Hematopoietic multipotent progenitor cell treated with erythropoietin and hydrocortisone succinate and interleukin-3 and kit ligand, for 8 days (in vitro differentiated cells): ENCODE measurements around the gene ITPA.
"Not testable (repeated sequence)": the region's sequence is repeated elsewhere in the genome, so short reads cannot be mapped to it uniquely, and the experiment has no call there.

Experiments used
- DNase-seq: peaks from one replicate; pipeline ENCODE4 v3.0.0-alpha.2; 2015

ITPA gene

DNA sequence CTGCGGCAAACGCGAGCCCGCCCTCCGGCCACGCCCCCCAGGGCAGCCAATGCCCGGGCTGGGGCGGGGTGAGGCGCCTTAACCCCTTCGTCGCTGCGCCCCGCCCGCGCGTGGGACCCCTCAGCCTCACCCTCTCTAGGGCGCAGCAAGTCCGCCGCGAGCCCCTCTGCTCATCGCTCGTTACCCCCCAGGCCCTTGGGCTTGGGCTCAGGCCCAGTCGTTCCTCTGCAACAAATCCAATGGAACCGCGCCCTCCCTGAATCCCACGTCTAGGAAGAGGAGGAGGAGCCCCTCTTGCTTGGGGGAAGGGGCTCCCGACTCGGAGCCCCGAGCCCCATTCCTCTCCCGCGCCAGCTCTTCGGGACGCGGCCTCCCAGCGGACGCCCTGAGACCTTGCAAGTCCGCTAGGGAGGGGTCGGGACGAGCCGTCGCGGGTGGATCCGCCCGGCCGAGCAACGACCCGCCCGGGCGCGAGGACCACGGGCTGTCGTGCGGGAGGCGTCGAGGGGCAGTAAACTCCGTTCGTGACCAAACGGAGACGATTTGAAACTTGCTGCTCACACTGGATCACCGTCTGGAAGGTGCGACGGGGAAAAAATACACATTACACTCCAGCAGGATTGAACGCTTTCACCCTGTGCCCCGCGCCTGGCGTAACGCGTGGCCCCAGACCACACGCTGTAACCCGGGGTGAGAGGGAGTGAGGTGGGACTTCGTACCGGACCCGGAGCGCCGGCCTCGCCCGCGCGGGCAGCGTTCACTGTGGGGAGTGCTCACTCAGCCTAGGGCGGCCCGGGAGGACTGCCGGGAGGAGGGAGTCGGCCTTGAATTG is 35.5 kb upstream of the ITPA start:
- peak; percentile 77 for DNase-seq

DNA sequence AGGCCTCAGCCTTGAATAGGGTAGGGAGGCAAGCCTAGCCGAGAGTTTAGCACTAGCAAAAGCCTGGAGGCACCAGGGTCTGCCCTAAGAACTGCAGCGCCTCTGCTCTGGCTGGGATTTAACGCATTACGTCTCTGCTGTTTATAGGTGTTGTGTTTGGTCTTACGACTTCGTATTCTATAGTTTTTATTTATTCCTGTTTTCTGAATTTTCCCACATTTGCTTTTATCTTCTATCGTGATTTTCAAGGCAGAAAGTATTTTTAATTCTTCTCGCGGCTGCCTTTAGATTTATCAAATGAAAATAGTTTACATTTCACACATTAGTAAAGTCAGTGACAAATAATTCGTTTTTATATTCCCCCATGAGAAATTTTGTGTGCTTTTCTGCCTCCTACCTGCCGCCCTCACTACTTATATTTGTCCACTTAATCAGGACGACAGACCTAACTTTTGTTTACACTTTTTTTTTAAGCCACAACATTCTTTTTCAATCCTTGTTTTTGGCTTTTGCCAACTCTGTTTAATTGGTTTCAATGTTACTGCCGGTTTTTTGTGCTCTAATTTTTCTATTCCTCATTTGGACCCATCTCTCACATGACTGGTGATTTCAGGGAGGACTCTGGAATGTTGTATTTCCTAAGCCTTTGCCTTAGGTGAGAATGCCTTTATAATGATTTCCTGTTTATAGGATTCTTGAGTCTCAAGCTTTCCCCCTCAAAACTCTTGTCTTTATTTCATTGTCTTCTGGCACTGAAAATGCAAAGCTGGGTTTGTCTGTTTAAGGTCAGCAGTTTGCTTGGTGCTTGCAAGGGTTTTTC is 34.6 kb upstream of the ITPA start:
- DNase-seq, result no peak

DNA sequence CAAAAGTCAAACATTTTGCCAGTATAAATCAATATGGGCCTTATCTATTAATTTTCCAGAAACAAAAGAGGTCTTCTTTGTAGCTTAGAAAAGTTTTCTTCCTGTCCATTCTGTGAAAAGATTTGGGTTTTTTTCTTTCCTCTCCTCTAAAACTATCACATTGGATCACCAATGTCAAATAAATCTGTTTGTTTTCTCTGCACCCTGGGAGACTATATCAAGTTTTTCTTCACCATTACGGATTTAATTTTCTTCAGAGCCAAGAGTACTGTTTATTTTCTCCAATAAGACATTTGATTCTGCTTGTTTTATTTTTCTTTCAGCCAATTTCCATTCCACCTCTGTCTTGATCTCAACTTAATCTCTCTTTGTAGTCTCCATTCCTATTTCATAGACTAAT is 34.0 kb upstream of the ITPA start:
- DNase-seq, result no peak

DNA sequence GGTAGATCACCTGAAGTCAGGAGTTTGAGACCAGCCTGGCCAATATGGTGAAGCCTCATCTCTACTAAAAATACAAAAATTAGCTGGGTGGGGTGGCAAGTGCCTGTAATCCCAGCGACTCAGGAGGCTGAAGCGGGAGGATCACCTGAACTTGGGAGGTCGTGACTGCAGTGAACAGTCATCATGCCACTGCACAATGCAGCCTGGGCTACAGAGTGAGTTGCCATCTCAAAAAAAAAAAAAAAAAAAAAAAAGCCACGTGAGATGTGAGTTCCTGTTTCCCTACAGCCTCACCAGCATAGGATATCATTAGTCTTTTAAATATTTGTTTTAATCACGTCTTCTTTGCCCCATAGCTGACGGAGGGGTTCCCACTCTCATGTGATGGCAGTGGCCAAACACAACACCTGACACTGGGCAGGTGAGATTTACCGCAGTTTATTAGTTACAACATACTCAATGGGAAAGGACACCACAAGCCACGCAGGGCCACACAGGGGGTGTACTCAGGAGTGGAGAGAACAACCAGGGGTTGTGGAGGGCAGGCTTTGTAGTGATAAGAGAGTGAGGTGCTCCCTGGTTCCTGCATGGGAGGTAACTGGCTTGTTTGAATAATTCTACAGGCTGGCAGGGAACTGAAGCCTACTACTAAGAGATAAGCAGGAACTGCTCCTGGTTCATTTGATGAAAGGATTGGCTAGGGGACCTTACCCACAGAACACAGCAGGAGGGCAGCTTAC is 31.4 kb upstream of the ITPA start:
- DNase-seq, result peak; percentile 79

DNA sequence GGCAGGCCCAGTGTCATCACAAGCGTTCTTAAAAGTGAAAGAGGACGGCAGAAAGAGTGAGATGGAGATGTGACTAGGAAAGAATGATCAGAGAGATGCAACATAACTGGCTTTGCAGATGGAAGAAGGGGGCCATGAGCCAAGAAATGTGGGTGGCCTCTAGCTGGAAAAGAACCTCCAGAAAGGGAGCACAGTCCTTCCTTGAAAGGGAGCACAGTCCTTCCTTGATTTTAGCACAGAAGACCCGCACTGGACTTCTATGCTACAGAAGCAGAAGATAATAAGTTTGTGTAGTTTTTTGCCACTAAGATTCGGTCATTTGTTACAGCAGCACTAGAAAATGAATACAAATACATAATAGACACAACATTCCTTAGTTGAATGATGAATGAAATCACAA is 29.0 kb upstream of the ITPA start:
- DNase-seq, result no peak

DNA sequence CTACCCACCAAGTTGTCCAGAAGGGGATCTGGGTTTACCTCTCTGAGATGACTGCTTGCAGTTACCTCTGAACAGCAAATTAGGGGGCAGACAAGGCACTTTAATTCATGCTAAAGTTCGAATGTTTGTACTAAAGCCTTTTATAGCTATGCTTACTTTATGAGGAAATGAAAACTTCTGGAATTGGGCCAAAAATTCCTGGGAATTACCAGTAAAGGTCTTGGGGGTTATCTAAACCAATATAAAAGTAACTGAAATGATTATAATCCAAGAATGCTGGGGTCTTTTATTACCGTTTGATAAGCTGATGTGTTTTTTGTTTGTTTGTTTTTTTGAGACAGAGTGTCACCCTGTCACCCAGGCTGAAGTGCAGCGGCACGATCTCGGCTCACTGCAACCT is 28.0 kb upstream of the ITPA start:
- no peak for DNase-seq

DNA sequence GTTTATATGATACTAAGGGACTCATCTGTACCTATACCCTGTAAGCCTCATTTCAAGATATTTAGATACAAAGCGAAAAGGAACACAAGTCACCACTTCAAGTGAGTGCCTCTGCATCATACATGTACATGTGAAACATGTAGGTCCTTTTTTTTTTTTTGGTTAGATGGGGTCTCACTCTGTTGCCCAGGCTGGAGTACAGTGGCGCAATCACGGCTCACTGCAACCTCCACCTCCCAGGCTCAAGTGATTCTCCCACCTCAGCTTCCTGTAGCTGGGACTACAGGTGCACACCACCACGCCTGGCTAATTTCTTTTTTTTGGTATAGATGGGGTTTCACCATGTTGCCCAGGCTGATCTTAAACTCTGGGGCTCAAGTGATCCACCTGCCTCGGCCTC is 26.9 kb upstream of the ITPA start:
- DNase-seq, result not testable (repeated sequence)

DNA sequence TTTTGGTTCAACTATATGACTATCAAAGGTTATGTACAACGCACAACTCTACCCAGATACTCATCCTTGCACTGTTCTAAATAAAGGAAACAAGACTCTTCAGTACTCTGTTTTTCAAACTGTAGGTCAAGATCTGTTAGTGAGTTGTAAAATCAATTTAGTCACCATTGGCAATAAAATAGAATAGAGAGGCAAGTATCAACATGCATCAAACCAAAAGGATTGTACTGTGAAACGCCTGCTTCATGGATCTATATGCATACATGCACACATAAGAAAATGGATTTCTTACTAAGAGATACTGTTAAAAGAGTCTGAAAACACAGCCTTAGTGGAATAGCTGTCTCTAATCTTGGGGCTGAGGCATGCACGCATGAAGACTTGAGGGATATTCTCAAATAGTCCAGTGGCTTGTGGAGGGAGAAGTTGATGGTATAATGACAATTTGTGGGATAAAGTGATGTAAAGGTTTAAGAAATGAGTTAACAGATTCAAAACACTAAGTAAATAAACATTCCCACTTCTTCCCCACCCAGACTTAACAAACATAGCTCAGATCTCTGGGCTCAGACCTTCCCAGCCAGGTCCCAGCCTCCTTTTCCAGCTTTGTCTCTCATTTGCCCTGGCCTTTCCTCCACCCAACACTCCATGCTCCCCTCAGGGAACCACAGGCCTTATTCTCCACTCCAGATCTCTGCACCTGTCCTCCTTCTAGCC is 25.2 kb upstream of the ITPA start:
- DNase-seq, result no peak

DNA sequence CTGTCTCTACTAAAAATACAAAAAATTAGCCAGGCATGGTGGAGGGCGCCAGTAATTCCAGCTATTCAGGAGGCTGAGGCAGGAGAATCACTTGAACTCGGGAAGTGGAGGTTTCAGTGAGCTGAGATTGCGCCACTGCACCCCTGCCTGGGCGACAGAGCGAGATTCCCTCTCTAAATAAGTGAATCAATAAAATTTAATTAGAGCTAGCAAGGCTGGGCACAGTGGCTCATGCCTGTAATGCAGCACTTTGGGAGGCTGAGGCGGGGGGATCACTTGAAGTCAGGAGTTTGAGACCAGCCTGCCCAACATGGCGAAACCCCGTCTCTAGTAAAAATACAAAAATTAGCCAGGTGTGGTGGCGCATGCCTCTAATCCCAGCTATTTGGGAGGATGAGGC is 21.4 kb upstream of the ITPA start:
- DNase-seq, result not testable (repeated sequence)

DNA sequence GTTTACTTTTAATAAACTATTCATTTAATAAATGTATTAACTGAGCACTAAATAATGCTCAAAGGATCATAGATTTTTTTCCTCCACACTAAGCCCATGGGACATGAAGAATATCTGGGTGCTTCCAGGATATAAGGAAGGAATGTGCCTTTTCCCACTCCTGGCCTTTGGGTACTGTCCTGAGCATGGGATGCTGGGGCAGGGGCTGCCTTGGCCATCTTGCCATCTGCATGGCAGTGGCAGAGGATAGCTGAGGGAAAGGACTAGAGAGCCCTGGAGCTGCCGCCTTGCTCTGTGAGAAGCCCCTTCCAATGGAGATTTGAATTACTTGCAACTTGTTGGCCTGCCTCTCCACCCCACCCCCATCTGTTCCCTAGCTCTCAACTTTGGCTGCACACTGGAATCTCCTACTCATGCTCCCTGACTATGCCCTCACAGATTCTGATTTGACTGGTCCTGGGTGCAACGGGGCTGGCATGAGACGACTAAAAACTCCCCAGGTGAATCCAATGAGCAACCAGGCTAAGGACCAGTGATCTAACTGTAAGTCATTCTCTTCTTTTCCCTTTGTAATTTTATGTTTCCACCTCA is 20.4 kb upstream of the ITPA start:
- no peak for DNase-seq

DNA sequence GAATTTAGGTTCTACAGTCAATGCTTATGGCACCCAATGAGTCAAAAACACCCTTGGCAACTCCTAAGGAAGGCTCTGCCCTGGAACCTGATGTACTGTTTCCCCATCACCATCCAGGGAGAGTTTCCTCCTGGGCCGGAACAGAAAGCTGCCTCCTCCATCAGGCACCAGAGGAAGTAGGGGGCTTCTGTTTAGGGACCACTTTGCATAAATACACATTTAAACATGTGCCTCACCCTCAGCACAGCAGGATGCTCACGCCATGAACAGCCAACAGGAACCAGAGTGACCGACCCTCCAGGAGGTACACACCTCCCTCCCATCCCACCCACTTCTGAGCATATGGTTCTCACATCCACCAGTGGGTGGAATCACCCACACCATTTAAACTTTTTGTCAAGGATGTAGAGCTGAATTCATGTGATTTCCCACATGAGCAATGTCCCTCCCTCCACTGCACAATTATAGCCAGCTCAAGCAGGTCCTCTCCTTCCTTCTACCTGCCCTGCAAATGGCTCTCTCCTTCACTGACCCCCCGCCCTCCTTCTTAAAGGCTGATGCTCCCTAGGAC is 19.7 kb upstream of the ITPA start:
- DNase-seq, result no peak

DNA sequence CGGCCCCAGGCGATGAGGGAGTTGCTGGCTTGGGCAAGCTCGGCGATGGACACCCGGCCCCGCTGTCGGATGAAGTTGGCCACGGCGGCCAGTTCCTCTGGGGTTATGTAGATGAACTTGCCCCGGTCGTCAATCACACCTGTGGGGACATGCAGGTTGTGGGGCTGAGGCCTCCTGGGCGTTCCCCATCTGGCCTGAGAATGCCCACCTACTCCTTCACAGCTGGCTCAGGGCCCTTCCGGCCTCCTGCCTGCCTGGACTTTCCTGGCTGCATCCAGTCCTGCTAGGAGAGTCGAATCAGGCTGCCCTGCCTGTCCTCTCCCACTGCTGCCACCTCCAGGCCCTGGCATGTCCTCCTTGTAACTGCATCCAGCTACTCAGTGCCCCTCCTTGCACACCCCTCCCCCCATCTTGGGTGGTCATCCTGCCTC is 18.6 kb upstream of the ITPA start:
- no peak for DNase-seq

DNA sequence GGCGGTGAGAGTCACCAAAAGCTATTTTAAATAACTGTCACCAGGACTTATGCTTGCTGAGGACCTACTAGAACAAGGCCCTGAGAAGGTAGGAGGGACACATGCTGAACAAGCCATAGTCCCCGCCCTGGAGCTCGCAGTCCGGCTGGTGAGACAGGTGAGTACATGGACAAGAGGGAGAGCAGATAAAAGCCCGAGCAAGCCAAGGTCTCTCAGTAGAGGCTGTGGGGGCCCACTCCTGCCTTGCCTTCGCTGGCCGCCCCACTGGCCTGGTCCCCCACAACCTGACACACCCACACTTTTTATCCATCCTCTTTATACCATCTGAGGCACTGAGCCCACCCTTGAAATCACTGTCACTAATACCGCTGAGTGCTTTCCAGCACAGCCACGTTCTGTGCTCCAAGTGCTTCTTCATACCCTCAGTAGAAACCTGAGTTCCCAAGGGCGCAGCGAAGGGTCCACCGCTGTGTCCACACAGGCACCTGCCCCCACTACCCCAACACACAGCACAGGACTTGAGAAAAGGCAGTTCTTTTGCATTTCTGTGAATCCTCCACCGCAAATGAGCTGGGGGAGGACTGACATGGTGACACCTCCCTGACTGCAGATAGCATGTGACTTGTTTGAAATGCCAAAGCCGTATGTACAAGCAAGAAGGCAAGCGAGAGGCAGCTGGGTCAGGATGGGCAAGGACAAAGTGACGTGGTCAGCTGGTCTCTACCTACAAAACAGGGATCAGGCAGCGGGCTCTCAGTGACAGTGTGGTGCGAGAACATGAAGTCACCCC is 16.9 kb upstream of the ITPA start:
- no peak for DNase-seq

DNA sequence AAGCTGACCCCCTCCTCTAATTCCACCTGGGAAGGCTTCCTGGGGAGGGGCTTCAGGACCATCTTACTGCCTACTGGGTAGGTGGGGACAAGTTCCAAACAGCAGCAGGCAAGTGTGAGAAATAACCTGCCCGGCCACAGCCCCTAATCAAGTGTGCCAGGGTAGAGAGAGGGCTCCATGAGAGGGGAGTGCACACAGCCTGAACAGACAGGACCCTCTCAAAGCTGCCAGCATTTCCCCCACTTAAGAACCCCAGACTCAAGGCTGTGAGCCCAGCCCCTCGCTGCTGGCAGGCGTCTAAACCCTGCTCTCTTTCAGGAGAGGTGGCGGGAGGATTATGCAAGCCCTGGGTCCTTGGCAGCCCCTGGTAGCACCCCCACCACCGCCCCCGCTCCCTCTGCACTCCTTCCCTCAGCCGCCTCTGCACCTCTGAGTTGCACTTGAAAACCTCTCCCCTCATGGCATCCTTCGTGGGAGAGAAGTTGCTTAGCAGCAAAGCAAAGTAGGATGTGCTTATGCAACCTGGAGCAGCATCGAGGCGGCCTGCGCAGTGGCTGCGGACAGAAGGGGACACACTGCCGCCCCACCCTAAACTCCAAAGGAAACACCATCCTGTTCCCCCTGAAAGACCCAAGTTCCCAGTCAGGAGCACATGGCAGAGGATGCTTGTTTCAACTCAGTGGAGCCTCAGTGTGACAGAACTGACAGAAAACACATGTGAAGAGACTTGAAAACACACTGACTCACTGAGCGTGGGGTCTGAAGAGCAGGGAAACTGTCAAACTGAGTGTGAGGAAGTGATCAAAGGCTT is 15.3 kb upstream of the ITPA start:
- no peak for DNase-seq

DNA sequence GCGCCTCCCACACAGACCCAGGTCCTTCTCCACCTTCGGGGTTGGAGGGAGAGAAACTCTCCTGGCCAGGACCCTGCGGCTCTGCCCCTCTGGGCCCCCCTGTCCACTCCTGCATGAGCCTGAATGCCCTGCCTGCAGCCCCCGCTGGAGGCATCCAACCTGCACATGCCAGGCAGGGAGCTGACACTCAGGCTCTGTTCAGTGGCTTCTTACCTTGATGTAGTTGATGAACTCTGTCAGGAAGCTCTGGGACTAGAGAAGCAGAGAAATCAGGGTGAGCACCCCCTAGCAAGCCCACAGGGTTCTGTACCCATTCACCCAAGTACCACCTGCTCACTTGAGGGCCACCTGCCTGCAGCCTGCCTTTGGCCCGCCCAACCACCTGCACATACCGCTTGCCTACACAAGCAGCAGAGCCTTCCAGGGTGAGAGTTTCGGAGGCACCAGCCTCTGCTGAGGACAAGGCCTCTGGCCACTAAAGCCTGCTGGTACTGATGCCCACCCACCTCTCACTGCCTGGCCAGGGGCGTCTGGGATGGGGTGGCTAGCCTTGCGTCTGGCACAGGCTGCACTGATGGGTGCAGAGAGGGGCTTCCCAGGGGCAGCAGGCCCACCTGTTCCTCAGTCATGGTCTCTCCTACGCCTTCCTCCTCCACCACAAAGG is 14.5 kb upstream of the ITPA start:
- no peak for DNase-seq

DNA sequence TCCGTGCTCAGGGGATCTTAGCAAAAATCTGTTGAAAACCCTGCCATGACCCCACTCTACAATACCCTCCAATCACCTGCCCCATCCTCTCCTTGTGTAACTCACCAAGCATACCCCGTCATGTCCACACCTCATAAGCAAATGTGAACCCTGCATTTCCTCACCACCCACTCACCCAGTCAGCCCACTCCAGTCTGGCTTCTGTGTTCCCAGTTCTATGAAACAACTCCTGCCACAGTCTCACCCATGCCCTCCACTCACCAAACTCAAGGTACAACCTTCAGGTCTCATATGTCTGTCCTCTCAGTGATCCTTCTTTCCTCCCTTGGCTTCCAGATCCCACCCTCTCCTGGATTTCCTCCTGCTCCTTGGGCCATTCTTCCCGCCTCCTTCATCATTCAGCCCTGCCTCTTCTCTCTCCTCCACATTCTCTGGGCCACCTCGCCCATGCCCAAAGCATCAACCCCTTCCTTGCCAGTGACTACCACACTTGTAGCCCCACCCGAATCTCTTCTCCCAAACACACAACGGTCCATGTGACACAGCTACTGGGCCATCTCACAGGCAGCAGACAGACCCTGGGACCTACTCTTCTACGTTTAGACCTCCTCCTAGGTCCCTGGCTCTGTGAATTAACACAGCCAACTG is 13.6 kb upstream of the ITPA start:
- DNase-seq, result no peak

DNA sequence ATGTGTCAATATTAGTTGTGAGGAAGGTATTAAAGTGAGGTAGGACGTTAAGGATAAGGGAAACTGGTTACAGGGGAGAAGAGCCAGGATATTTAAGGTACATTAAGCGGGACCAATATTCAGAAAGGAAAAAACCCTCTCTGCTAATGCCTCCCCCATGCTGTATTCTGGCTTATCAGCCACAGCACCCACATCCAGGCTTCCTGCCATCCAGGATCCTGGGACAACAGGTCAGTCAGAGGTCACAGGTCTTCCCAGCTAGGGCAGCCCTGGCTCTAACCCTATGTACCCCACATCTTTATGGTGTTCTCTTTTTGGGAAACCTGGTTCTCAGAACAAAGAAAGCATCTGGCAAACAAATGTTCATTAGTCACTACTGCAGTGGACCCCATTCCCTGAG is 10.1 kb upstream of the ITPA start:
- no peak for DNase-seq

DNA sequence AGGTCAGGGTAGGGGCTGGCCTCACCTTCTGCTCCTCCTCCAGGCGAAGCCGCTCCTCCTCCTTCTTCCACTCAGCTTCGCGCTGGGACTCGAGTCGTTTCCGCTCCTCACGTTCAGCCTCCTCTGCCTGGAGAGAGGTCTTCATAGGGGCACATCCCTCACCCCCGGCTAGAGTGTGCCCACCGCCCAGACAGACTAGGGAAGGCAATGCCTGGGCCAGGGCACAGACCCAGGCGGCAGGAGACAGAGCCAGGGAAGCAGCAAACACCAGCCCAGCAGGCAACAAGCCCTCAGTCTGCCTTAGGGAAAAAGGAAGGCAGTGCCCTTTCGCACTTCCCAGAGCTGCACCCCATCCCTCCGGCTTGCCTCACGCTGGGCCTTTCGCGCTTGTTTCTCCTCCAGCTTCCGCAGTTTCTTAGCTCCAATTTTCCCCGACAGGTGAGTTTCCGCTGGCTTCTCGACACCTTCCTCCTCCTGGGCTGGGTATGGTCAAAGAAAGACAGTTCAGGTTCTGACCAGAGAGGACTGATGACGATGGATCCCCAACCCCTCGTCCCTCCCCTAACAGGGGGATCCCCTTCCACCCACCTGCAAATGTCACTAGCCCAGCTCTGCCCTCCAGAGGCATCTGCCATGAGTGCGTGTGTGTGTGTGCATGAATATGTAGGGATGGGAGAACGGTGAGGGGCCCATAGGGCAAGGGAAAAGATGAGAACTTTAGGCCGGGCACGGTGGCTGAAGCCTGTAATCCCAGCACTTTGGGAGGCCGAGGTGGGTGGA is 9.1 kb upstream of the ITPA start:
- DNase-seq, result no peak

DNA sequence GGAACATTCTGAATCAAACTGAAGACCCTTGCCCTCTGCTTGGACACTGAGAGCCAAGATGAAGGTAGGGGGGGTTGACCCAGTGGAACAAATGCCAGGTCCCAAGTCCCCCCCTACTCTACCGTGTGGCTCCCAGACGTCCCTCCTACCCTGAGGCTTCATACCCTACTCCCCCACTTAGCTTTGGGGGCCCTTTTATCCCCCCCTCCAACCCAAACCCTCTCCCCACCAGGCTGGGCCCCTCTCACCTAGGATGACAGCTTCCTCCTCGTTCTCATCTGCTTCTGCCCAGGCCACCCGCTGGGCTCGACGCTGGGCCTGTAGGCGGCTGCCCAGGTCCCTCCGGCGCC is 6.4 kb upstream of the ITPA start:
- DNase-seq, result no peak
